Mucosa of descending colon (tissue), 3 donors: ENCODE data around the gene NLRP7. TPM values are rescaled to one million over a fixed set of nuclear protein-coding genes. Genes with fewer than 3 reads are reported as not detected.
"Not testable (repeated sequence)": the region's sequence is repeated elsewhere in the genome, so short reads cannot be mapped to it uniquely, and the experiment has no call there.

Experiments used
- ATAC-seq: fragments of 200-7000 bp; cut with Tn5 transposase; one replicate; pipeline ENCODE4 v1.9.1; 2020; ENCODE audit warnings: mild to moderate bottlenecking, moderate library complexity
- DNase-seq, 3 donors: peaks; one replicate each; pipeline ENCODE4 v3.0.0-alpha.2; 2020
- H3K36me3 ChIP-seq: fragments of 200-600 bp; one replicate; pipeline ENCODE4 v1.8.0; 2021; ENCODE audit warnings: low read depth, mild to moderate bottlenecking
- H3K4me1 ChIP-seq: fragments of 200-600 bp; one replicate; pipeline ENCODE4 v1.8.0; 2021; ENCODE audit warnings: low read depth, mild to moderate bottlenecking
- H3K4me3 ChIP-seq: fragments of 200-600 bp; one replicate; pipeline ENCODE4 v1.8.0; 2021; ENCODE audit warnings: mild to moderate bottlenecking
- H3K9me3 ChIP-seq: fragments of 200-600 bp; one replicate; pipeline ENCODE4 v1.8.0; 2021; ENCODE audit warnings: mild to moderate bottlenecking
- CTCF ChIP-seq: fragments of 200-600 bp; IDR thresholded peaks from one replicate; pipeline ENCODE4 v1.8.0; 2022; ENCODE audit warnings: antibody characterized with exemption, mild to moderate bottlenecking
- intact Hi-C, 2 donors: fragments of 100-400 bp; cut with DNase I in 1 of 2; cut with micrococcal nuclease in 1 of 2; formaldehyde crosslinking; loops; one replicate each; pipeline versions ENCODE4 v1.11.0 to v1.11.1; 2022; cut with DNase I, micrococcal nuclease
- total RNA-seq, 3 donors: library from RNA; stranded (reverse); fragmentation: NEBNext Ultra II Directional in 2 of 3; extraction: Animal tissue kit (Norgen Biotek cat#: 25700) in 2 of 3; gene quantifications; one replicate each; pipeline versions ENCODE4 v1.2.1 to v1.2.4, GENCODE V29; 2021 to 2023
- donor health status: DM: no; HTN: no; CAD: no; lungs with moderate emphysema.
- donor health status: DM: no; HTN: no; CAD: no.
- donor health status: DM: no; HTN: yes; CAD: no.

Gene NLRP7
- total RNA-seq, 3 donors from 2014 or later: 0.12 TPM; not detected in 2

GRCh38 chr19:54967611-54968010 lies 20.3 kb upstream of the NLRP7 start:
- Histone ChIP-seq H3K4me3 (no peak overlapping the region), H3K9me3 (no peaks in the 10 kb centered on the region), H3K36me3 (no peaks in the 10 kb centered on the region), H3K4me1 (no peaks in the 10 kb centered on the region)
- intact Hi-C loops: no loop called here
- ATAC-seq (no peak), DNase-seq (no peak)
- TF ChIP-seq CTCF: no peak

GRCh38 chr19:54965055-54965454 lies 17.7 kb upstream of the NLRP7 start:
- H3K4me3 ChIP-seq, intact Hi-C loops, H3K9me3 ChIP-seq, H3K36me3 ChIP-seq, DNase-seq, H3K4me1 ChIP-seq: not testable (repeated sequence)
- ATAC-seq: peak; percentile 69

GRCh38 chr19:54959840-54960239 lies 12.5 kb upstream of the NLRP7 start:
- no peak overlapping the region for H3K4me3 ChIP-seq
- no peaks in the 10 kb centered on the region for H3K36me3 ChIP-seq
- intact Hi-C loops: no loop called here
- no peak for TF ChIP-seq CTCF
- no peak for ATAC-seq
- H3K4me1 ChIP-seq: no peaks in the 10 kb centered on the region
- no peak for DNase-seq
- no peaks in the 10 kb centered on the region for H3K9me3 ChIP-seq

- Histone ChIP-seq H3K4me1 (no peaks in the 10 kb centered on the region), H3K4me3 (no peak overlapping the region), H3K36me3 (no peaks in the 10 kb centered on the region), H3K9me3 (no peaks in the 10 kb centered on the region)
- DNase-seq: no peak
- no peak for TF ChIP-seq CTCF
- intact Hi-C loops: no loop called here
- ATAC-seq: no peak
Observed at GRCh38 chr19:54955376-54955775, 8.0 kb upstream of the NLRP7 start.

GRCh38 chr19:54953345-54953713 lies 6.0 kb upstream of the NLRP7 start:
- H3K36me3 ChIP-seq, intact Hi-C loops, H3K4me1 ChIP-seq, DNase-seq, H3K9me3 ChIP-seq, H3K4me3 ChIP-seq, ATAC-seq: not testable (repeated sequence)

- ATAC-seq: no peak
- intact Hi-C loops: no loop called here
- Histone ChIP-seq H3K4me1 (no peaks in the 10 kb centered on the region), H3K9me3 (no peaks in the 10 kb centered on the region), H3K36me3 (no peaks in the 10 kb centered on the region), H3K4me3 (no peak overlapping the region)
- no peak for TF ChIP-seq CTCF
- DNase-seq: no peak
Observed at GRCh38 chr19:54952591-54953344, 5.4 kb upstream of the NLRP7 start.

GRCh38 chr19:54950580-54950979 lies 3.2 kb upstream of the NLRP7 start:
- ATAC-seq, H3K4me3 ChIP-seq, DNase-seq, H3K36me3 ChIP-seq, H3K9me3 ChIP-seq, intact Hi-C loops, H3K4me1 ChIP-seq: not testable (repeated sequence)
